ENCODE results near the gene LINGO3. TPM values are rescaled to one million over a fixed set of nuclear protein-coding genes. Genes with fewer than 3 reads are reported as not detected.
"Not testable (repeated sequence)": the region's sequence is repeated elsewhere in the genome, so short reads cannot be mapped to it uniquely, and the experiment has no call there.

The LINGO3 gene
- total RNA-seq, 2 donors from 2014 or later = 0.58 TPM; not detected in 1

DNA sequence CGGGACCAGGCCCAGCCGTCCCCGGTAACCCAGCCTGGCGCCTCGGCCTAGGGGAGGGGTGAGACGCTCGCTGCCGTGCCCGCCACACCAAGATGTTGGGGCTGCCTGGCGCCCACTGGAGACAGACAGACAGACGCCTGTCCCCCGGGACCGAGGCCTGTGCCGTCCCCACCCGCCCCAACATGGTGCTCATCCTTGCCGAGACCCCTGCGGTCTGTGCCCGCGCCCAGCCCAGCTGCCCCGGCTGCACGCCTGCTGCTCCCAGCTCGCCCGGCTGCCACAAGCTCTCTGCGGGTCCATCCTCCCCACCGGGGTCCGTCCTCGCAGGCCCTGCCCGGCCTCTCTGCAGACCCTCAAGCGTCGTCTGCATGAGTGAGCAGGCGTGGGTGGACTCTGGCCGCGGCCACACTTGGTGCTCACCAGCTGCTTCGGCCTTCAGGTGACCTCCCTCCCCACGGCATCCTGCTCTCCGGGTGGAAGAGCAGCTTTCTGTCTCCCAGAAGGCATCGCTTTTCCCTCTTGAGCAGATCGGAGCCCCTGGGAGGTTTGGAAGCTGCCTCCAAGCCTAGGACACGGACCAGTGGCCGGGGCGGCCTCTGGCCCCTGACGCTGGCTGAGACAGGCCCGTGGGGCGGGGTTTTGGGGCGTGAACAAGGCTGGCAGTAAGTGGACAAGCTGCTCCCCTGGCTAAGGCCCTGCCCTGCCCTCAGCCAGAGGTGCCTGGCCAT, 45.4 kb upstream of the LINGO3 start:
- Histone ChIP-seq H3K9me3 (no peaks in the 10 kb centered on the region), H3K9ac (ENCODE audit: low read depth in 2 of 2, low read length in 2 of 2) (no peak overlapping the region), H3K27ac (no peak overlapping the region), H3K36me3 (no peaks in the 10 kb centered on the region), H3K4me1 (no peaks in the 10 kb centered on the region), H3K27me3 (no peaks in the 10 kb centered on the region), H3K4me3 (no peak overlapping the region)
- intact Hi-C loops (cut with DNase I) = no loop called here
- TF ChIP-seq, protein P1, sequence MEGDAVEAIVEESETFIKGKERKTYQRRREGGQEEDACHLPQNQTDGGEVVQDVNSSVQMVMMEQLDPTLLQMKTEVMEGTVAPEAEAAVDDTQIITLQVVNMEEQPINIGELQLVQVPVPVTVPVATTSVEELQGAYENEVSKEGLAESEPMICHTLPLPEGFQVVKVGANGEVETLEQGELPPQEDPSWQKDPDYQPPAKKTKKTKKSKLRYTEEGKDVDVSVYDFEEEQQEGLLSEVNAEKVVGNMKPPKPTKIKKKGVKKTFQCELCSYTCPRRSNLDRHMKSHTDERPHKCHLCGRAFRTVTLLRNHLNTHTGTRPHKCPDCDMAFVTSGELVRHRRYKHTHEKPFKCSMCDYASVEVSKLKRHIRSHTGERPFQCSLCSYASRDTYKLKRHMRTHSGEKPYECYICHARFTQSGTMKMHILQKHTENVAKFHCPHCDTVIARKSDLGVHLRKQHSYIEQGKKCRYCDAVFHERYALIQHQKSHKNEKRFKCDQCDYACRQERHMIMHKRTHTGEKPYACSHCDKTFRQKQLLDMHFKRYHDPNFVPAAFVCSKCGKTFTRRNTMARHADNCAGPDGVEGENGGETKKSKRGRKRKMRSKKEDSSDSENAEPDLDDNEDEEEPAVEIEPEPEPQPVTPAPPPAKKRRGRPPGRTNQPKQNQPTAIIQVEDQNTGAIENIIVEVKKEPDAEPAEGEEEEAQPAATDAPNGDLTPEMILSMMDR (IDR thresholded peaks at IDR 0.05) = no peak
- DNase-seq = no peak

GRCh38 chr19:2352121-2352520, 44.2 kb upstream of the LINGO3 start:
- no peaks in the 10 kb centered on the region for H3K4me1 ChIP-seq
- H3K36me3 ChIP-seq = no peaks in the 10 kb centered on the region
- no peak overlapping the region for H3K9ac ChIP-seq (ENCODE audit: low read depth in 2 of 2, low read length in 2 of 2)
- H3K27me3 ChIP-seq = no peaks in the 10 kb centered on the region
- TF ChIP-seq, protein P1 (IDR thresholded peaks at IDR 0.05) = no peak
- no peak for DNase-seq
- H3K9me3 ChIP-seq = no peaks in the 10 kb centered on the region
- no peak overlapping the region for H3K27ac ChIP-seq
- no peak overlapping the region for H3K4me3 ChIP-seq
- intact Hi-C loops (cut with DNase I) = no loop called here

GRCh38 chr19:2351591-2351990, 43.6 kb upstream of the LINGO3 start:
- TF ChIP-seq, protein P1 (IDR thresholded peaks at IDR 0.05) = no peak
- intact Hi-C loops (cut with DNase I) = no loop called here
- no peaks in the 10 kb centered on the region for H3K4me1 ChIP-seq
- H3K27ac ChIP-seq = no peak overlapping the region
- no peaks in the 10 kb centered on the region for H3K9me3 ChIP-seq
- H3K9ac ChIP-seq (ENCODE audit: low read depth in 2 of 2, low read length in 2 of 2) = no peak overlapping the region
- H3K4me3 ChIP-seq = no peak overlapping the region
- H3K27me3 ChIP-seq = no peaks in the 10 kb centered on the region
- no peaks in the 10 kb centered on the region for H3K36me3 ChIP-seq
- DNase-seq = no peak

DNA sequence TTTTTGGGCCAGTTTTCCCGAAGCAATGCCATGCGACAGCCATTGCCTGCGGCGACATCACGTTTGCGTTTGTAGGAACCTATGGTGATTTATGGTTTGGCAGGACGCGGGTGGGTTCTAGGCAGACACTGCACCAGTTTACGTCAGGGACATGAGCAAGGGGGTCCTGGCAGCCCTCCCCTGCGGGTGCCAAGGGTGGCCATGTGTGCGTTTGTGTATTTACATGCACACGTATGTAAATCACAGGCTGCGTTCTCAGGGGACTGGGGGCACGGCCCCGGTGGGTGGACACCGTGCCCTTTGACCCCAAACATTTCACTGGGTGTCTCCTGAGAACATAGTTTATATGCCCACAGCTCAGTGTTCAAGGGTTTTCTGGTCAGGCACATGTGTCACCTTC, 42.7 kb upstream of the LINGO3 start:
- no peak for DNase-seq
- H3K27ac ChIP-seq = no peak overlapping the region
- no peaks in the 10 kb centered on the region for H3K27me3 ChIP-seq
- H3K4me1 ChIP-seq = no peaks in the 10 kb centered on the region
- intact Hi-C loops (cut with DNase I) = no loop called here
- H3K9me3 ChIP-seq = no peaks in the 10 kb centered on the region
- H3K4me3 ChIP-seq = no peak overlapping the region
- no peaks in the 10 kb centered on the region for H3K36me3 ChIP-seq
- TF ChIP-seq, protein P1 (IDR thresholded peaks at IDR 0.05) = no peak
- H3K9ac ChIP-seq (ENCODE audit: low read depth in 2 of 2, low read length in 2 of 2) = no peak overlapping the region

- H3K36me3 ChIP-seq; DNase-seq; intact Hi-C loops (cut with DNase I); H3K4me3 ChIP-seq; H3K4me1 ChIP-seq; H3K9me3 ChIP-seq; H3K9ac ChIP-seq (ENCODE audit: low read depth in 2 of 2, low read length in 2 of 2); H3K27ac ChIP-seq; H3K27me3 ChIP-seq: not testable (repeated sequence)
Observed at GRCh38 chr19:2349818-2350217, 41.9 kb upstream of the LINGO3 start.

Data from colonic mucosa (tissue), 4 donors.